HEK293 (cell line): Measurements from ENCODE around the gene PSG11.
"Not testable (repeated sequence)": the region's sequence is repeated elsewhere in the genome, so short reads cannot be mapped to it uniquely, and the experiment has no call there.

Experiments
- ATF2 ChIP-seq: fragments of 450-650 bp; formaldehyde crosslinking; IDR thresholded peaks from 2 replicates; pipeline ENCODE4 v1.5.1; 2016; ENCODE audit warnings: missing biosample characterization, missing genetic modification characterization, low read depth
- CTCF ChIP-seq: fragments of 450-650 bp; formaldehyde crosslinking; IDR thresholded peaks from 2 replicates; pipeline ENCODE4 v1.5.1; 2016; ENCODE audit warnings: missing biosample characterization, missing genetic modification characterization
- GLIS1 ChIP-seq: fragments of 450-650 bp; formaldehyde crosslinking; IDR thresholded peaks from 2 replicates; pipeline ENCODE4 v1.5.1; 2016; ENCODE audit warnings: missing biosample characterization, missing genetic modification characterization
- HIC1 ChIP-seq: fragments of 450-650 bp; formaldehyde crosslinking; IDR thresholded peaks from 2 replicates; pipeline ENCODE4 v1.5.1; 2016; ENCODE audit warnings: missing biosample characterization, missing genetic modification characterization
- PBX3 ChIP-seq: sonication (generic); formaldehyde crosslinking; IDR thresholded peaks from 2 replicates; pipeline ENCODE4 v1.8.1; 2022; ENCODE audit warnings: mild to moderate bottlenecking, moderate library complexity, missing genetic modification reagents
- SALL2 ChIP-seq: fragments of 450-650 bp; formaldehyde crosslinking; IDR thresholded peaks from 2 replicates; pipeline ENCODE4 v1.5.0; 2017; ENCODE audit warnings: missing biosample characterization, mild to moderate bottlenecking, missing genetic modification characterization, borderline replicate concordance
- ZNF138 ChIP-seq: fragments of 450-650 bp; formaldehyde crosslinking; IDR thresholded peaks from 2 replicates; pipeline ENCODE4 v1.5.1; 2016; ENCODE audit warnings: missing biosample characterization, missing genetic modification characterization, borderline replicate concordance
- ZNF274 ChIP-seq, 2 experiments: fragments of 200-500 bp in 1 of 2; fragments of 450-650 bp in 1 of 2; sonication (Bioruptor generic) in 1 of 2; formaldehyde crosslinking in 1 of 2; IDR thresholded peaks; 2 replicates each; pipeline versions ENCODE4 v1.5.1 to v1.6.1; 2014 to 2016; ENCODE audit warnings: borderline replicate concordance in 1 of 2, inconsistent platforms in 1 of 2, low read length in 1 of 2, missing biosample characterization in 1 of 2, missing genetic modification characterization in 1 of 2
- ZNF324 ChIP-seq: fragments of 450-650 bp; formaldehyde crosslinking; IDR thresholded peaks from 2 replicates; pipeline ENCODE4 v1.5.1; 2016; ENCODE audit warnings: missing biosample characterization, missing genetic modification characterization
- ZNF362 ChIP-seq: fragments of 450-650 bp; formaldehyde crosslinking; IDR thresholded peaks from 2 replicates; pipeline ENCODE4 v1.5.1; 2016; ENCODE audit warnings: missing biosample characterization, missing genetic modification characterization
- ZNF777 ChIP-seq: fragments of 450-650 bp; formaldehyde crosslinking; IDR thresholded peaks from 2 replicates; pipeline ENCODE4 v1.5.1; 2017; ENCODE audit warnings: missing biosample characterization, missing genetic modification characterization, borderline replicate concordance

- not testable (repeated sequence) for TF ChIP-seq SALL2 (tag by site-specific recombination); CTCF (tag by site-specific recombination); ZNF324 (tag by site-specific recombination); ZNF362 (tag by site-specific recombination); ZNF138 (tag by site-specific recombination); HIC1 (tag by site-specific recombination); ZNF777 (tag by site-specific recombination); ATF2 (tag by site-specific recombination); ZNF274 (IDR thresholded peaks at IDR 0.05; ENCODE audit: low read length); ZNF274 (tag by site-specific recombination; IDR thresholded peaks at IDR 0.05; ENCODE audit: borderline replicate concordance); PBX3 (CRISPR knock-in tag); GLIS1
Measured at GRCh38 chr19:42992029-42992604, 34.2 kb downstream of the PSG11 start.
